Ishikawa (cell line): ENCODE results near the gene CCDC6.

ENCODE experiments used
- CEBPB ChIP-seq: IDR thresholded peaks from 2 replicates; pipeline ENCODE4 v1.6.1; 2012
- CREB1 ChIP-seq: IDR thresholded peaks from 2 replicates; pipeline ENCODE4 v1.6.1; 2012; ENCODE audit warnings: low read depth
- EP300 ChIP-seq: IDR thresholded peaks from 2 replicates; pipeline ENCODE4 v1.6.1; 2012; ENCODE audit warnings: borderline replicate concordance
- NFIC ChIP-seq: IDR thresholded peaks from 2 replicates; pipeline ENCODE4 v1.6.1; 2012
- TAF1 ChIP-seq: IDR thresholded peaks from 2 replicates; pipeline ENCODE4 v1.6.1; 2012; ENCODE audit warnings: low read depth, mild to moderate bottlenecking
- TCF12 ChIP-seq: IDR thresholded peaks from 2 replicates; pipeline ENCODE4 v1.6.1; 2012; ENCODE audit warnings: low read depth
- YY1 ChIP-seq: IDR thresholded peaks from 2 replicates; pipeline ENCODE4 v1.6.1; 2012; ENCODE audit warnings: low read depth
- ZBTB7A ChIP-seq: IDR thresholded peaks from 2 replicates; pipeline ENCODE4 v1.6.1; 2012; ENCODE audit warnings: low read depth
- TF ChIP-seq, protein P1 (sequence below): IDR thresholded peaks from 2 replicates; pipeline ENCODE4 v1.6.1; 2012

GRCh38 chr10:59823111-59823510 lies 83.2 kb downstream of the CCDC6 start:
- TF ChIP-seq TAF1 (no peak), CREB1 (no peak), ZBTB7A (no peak), NFIC (no peak), CEBPB (no peak), EP300 (no peak), YY1 (no peak), TCF12 (no peak)
- TF ChIP-seq, protein P1, sequence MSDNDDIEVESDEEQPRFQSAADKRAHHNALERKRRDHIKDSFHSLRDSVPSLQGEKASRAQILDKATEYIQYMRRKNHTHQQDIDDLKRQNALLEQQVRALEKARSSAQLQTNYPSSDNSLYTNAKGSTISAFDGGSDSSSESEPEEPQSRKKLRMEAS: no peak
